Measurements from ENCODE around the gene TNC. TPM values are rescaled to one million over a fixed set of nuclear protein-coding genes. Genes with fewer than 3 reads are reported as not detected.

TNC gene
- total RNA-seq, 1 donor from 2014 or later = 1.1 TPM

DNA sequence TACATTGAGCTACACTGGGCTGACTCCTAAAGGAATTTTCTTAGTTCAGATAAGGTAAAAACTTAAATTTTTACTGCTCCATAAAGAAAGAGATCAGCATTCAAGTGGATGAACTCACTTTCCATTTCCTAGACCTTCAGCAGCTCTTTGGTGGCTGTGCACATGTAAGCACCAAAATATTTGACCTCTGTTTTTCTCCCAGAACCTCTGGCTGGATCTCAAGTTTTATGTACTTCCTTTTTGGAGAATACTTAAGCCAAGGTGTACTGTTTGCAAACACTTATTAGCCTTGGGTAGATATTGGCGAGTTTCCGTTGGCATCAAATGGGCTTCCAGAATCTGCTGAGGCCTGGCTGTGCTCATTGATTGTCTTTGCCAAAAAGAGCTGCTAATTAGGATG is 10.3 kb downstream of the TNC start:
- DNase-seq (no peak), ATAC-seq (ENCODE audit: poor library complexity) (no peak)
- intact Hi-C loops (cut with DNase I) = no loop called here

DNA sequence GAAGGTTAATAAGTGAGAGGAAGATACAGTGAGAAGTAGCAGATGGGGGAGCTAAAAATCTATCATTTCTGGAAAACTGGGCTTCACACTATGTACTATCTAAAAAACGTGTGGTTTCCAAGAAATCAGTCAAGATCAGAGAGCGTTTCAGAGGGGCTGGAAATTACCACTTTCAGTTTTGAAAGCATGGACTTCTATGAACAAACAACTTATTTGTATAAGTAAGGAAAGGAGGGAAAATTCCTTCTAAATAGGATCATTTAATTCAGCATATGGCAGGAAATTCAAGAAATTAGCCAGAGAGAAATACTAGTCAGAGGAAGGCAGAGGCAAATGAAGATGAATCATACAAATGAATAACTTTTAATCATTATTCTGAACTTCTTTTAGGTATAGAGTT is 11.3 kb downstream of the TNC start:
- intact Hi-C loops (cut with DNase I) = no loop called here
- no peak for DNase-seq
- ATAC-seq (ENCODE audit: poor library complexity) = no peak

- intact Hi-C loops (cut with DNase I) = no loop called here
- DNase-seq = no peak
- no peak for ATAC-seq (ENCODE audit: poor library complexity)
Observed at GRCh38 chr9:115106001-115106400, 12.0 kb downstream of the TNC start.

- intact Hi-C loops (cut with DNase I) = no loop called here
- no peak for DNase-seq
- ATAC-seq (ENCODE audit: poor library complexity) = no peak
Observed at GRCh38 chr9:115104908-115105307, 13.0 kb downstream of the TNC start.

- ATAC-seq (ENCODE audit: poor library complexity) (no peak), DNase-seq (no peak)
- intact Hi-C loops (cut with DNase I) = no loop called here
Observed at GRCh38 chr9:115103746-115104477, 14.0 kb downstream of the TNC start.

GRCh38 chr9:115099901-115100300 is 18.1 kb downstream of the TNC start:
- DNase-seq (no peak), ATAC-seq (ENCODE audit: poor library complexity) (no peak)
- intact Hi-C loops (cut with DNase I) = no loop called here

- intact Hi-C loops (cut with DNase I) = no loop called here
- DNase-seq (no peak), ATAC-seq (ENCODE audit: poor library complexity) (no peak)
Observed at GRCh38 chr9:115098226-115098965, 19.6 kb downstream of the TNC start.

GRCh38 chr9:115093520-115093919 is 24.4 kb downstream of the TNC start:
- no peak for DNase-seq
- ATAC-seq (ENCODE audit: poor library complexity) = no peak
- intact Hi-C loops (cut with DNase I) = no loop called here

GRCh38 chr9:115090486-115090885 is 27.5 kb downstream of the TNC start:
- intact Hi-C loops (cut with DNase I) = no loop called here
- ATAC-seq (ENCODE audit: poor library complexity) (no peak), DNase-seq (no peak)

DNA sequence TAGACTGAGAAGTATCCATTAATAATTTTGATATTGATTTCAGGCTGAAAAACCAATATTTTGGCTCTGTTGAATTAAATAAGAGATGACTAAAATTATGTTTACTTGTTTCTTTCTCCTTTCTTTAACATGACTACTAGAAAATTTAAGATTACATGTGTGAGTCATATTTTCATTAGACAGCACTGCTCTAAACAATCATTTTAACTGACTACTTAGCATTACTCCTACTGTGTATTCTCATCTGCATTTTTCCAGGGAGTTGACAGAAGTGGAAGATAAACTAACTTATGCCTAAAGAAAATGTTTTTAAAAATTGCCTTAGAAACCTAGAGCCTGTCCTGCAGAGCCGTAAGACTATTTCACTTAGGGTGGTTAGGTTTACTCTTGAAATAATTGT is 29.1 kb downstream of the TNC start:
- DNase-seq (no peak), ATAC-seq (ENCODE audit: poor library complexity) (no peak)
- intact Hi-C loops (cut with DNase I) = no loop called here

- DNase-seq (no peak), ATAC-seq (ENCODE audit: poor library complexity) (no peak)
- intact Hi-C loops (cut with DNase I) = no loop called here
Observed at GRCh38 chr9:115086886-115087285, 31.1 kb downstream of the TNC start.

DNA sequence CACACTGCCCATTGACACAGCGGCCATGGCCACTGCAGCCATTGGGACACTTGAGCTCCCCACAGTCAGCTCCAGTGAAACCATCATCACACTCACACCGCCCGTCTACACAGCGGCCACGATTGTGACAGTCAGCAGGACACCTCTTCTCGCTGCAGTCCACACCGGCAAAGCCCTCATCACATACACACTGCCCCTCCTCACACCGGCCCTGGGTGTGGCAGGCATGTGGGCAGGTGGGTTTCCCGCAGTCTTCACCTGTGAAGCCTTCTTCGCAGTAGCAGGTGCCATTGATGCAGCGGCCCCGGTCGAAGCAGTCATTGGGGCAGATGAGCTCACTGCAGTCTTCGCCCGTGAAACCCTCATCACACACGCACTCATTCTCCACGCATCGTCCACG is 31.5 kb downstream of the TNC start:
- intact Hi-C loops (cut with DNase I) = no loop called here
- no peak for ATAC-seq (ENCODE audit: poor library complexity)
- DNase-seq = no peak

GRCh38 chr9:115085773-115086377 is 32.1 kb downstream of the TNC start:
- intact Hi-C loops (cut with DNase I) = no loop called here
- ATAC-seq (ENCODE audit: poor library complexity) (no peak), DNase-seq (no peak)

GRCh38 chr9:115084709-115085108 is 33.2 kb downstream of the TNC start:
- ATAC-seq (ENCODE audit: poor library complexity) = no peak
- intact Hi-C loops (cut with DNase I) = no loop called here
- DNase-seq = no peak

GRCh38 chr9:115084157-115084556 is 33.8 kb downstream of the TNC start:
- DNase-seq (no peak), ATAC-seq (ENCODE audit: poor library complexity) (no peak)
- intact Hi-C loops (cut with DNase I) = no loop called here

- intact Hi-C loops (cut with DNase I) = no loop called here
- DNase-seq = no peak
- ATAC-seq (ENCODE audit: poor library complexity) = no peak
Observed at GRCh38 chr9:115080242-115080641, 37.7 kb downstream of the TNC start.

DNA sequence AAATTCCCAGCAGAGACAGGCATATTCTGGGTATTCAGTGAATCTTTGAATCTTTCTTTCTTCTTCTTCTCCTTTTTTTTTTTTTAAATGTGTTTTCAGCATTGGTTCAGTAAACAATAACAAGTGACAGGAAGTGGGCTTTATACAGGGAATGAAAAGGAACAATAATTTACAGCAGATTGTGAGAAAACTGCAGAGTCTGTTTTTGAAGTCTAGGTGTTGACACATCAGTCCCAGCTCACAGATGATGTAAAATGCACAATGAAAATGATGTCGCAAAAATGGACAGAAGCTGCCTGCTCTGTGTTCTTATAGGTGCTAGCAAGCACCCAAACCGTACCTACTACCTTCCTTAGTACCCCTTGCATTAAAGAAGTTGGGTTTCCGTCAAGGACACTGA is 38.8 kb downstream of the TNC start:
- ATAC-seq (ENCODE audit: poor library complexity) = no peak
- DNase-seq = no peak
- intact Hi-C loops (cut with DNase I) = no loop called here

GRCh38 chr9:115073456-115073855 is 44.5 kb downstream of the TNC start:
- intact Hi-C loops (cut with DNase I) = no loop called here
- DNase-seq (no peak), ATAC-seq (ENCODE audit: poor library complexity) (no peak)

- no peak for DNase-seq
- intact Hi-C loops (cut with DNase I) = no loop called here
- ATAC-seq (ENCODE audit: poor library complexity) = no peak
Observed at GRCh38 chr9:115071176-115071575, 46.8 kb downstream of the TNC start.

- DNase-seq = no peak
- ATAC-seq (ENCODE audit: poor library complexity) = no peak
- intact Hi-C loops (cut with DNase I) = no loop called here
Observed at GRCh38 chr9:115069771-115070170, 48.2 kb downstream of the TNC start.
